H1 (cell line): ENCODE results near the gene GAS7. TPM values are rescaled to one million over a fixed set of nuclear protein-coding genes. Genes with fewer than 3 reads are reported as not detected.

ENCODE experiments used
- BRCA1 ChIP-seq: IDR thresholded peaks from 2 replicates; pipeline ENCODE4 v1.6.1; 2012; ENCODE audit warnings: low read depth, low read length, improper control_type of control experiment
- CHD2 ChIP-seq: IDR thresholded peaks from 2 replicates; pipeline ENCODE4 v1.6.1; 2012; ENCODE audit warnings: low read length, improper control_type of control experiment
- EP300 ChIP-seq, 2 experiments: IDR thresholded peaks; 1 replicate in 1 of 2; 2 replicates in 1 of 2; pipeline ENCODE4 v1.6.1; 2011 to 2012; ENCODE audit warnings: low read depth in 2 of 2, low read length in 2 of 2, mild to moderate bottlenecking in 2 of 2, borderline replicate concordance in 1 of 2, inconsistent platforms in 1 of 2, moderate library complexity in 1 of 2
- GTF2F1 ChIP-seq: IDR thresholded peaks from 2 replicates; pipeline ENCODE4 v1.6.1; 2012; ENCODE audit warnings: low read depth, low read length, improper control_type of control experiment, borderline replicate concordance
- SP2 ChIP-seq: IDR thresholded peaks from 2 replicates; pipeline ENCODE4 v1.6.1; 2012; ENCODE audit warnings: mild to moderate bottlenecking, low read length, inconsistent platforms
- SP4 ChIP-seq: IDR thresholded peaks from 2 replicates; pipeline ENCODE4 v1.6.1; 2012; ENCODE audit warnings: low read length, inconsistent platforms
- TAF1 ChIP-seq: IDR thresholded peaks from 2 replicates; pipeline ENCODE4 v1.6.1; 2011; ENCODE audit warnings: mild to moderate bottlenecking, low read depth, low read length
- polyA plus RNA-seq, 7 experiments: library from polyadenylated mRNA; depleted of rRNA in 3 of 7; stranded (reverse) in 5 of 7; unstranded in 2 of 7; fragments of >200 nt in 5 of 7; fragments of 200-250 nt in 2 of 7; gene quantifications; 1 replicate in 5 of 7; 2 replicates in 1 of 7; 4 replicates in 1 of 7; pipeline versions ENCODE4 v1.2.1 to v1.2.3, GENCODE V29; 2011 to 2013; ENCODE audit warnings: missing spikeins in 2 of 7, mixed read lengths in 2 of 7
- total RNA-seq: library from RNA; stranded (reverse); fragmentation: NEBNext Ultra II Directional; extraction: Animal tissue kit (Norgen Biotek cat#: 25700); gene quantifications from 2 replicates; pipeline ENCODE4 v1.2.1, GENCODE V29; 2021

The GAS7 gene
- total and polyA plus RNA-seq, 2 of the 8 experiments (the other 6 are each of a cell fraction or from before 2014, with no cell fraction given): 5.0 to 14.5 TPM

GRCh38 chr17:10166176-10166935 lies 32.0 kb downstream of the GAS7 start (continued):
- TF ChIP-seq TAF1 (no peak), GTF2F1 (no peak), CHD2 (no peak), BRCA1 (no peak), SP2 (no peak), SP4 (no peak), EP300 (IDR thresholded peaks at IDR 0.05; ENCODE audit: borderline replicate concordance in 1 of 2, low read depth in 2 of 2, low read length in 2 of 2) (no peak)
